22Rv1 (cell line): ENCODE data around the gene EIF2D.

ENCODE experiments used
- H3K27ac ChIP-seq: fragments of 450-650 bp; 2 replicates; pipeline ENCODE4 v1.5.1; 2017
- CTCF ChIP-seq: fragments of 450-650 bp; IDR thresholded peaks from 2 replicates; pipeline ENCODE4 v1.5.1; 2017; ENCODE audit warnings: mild to moderate bottlenecking
- ZFX ChIP-seq: fragments of 450-650 bp; IDR thresholded peaks from 2 replicates; pipeline ENCODE4 v1.6.1; 2017; ENCODE audit warnings: antibody characterized with exemption, borderline replicate concordance

The EIF2D gene

DNA sequence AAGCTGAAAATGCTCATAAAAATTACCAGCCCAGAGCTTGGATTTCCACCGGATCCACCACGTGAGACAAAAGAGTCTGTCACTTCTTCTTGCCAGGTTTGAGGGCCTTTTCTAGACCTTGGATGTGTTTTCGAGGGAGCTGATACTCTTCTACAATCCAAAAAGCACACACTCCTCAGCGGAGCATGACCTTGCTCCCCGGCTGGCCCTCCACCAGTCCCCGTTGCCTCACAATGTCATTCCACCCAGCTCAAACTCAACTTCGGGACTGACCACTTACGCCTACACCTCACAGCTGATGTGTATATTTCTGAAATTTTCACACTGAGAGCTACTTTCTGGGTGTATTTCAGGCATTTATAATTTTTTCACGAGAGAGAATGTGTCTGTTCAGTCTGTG, 20.6 kb downstream of the EIF2D start:
- no peak overlapping the region for H3K27ac ChIP-seq
- TF ChIP-seq ZFX (no peak), CTCF (no peak)

GRCh38 chr1:206591226-206591625, 21.0 kb downstream of the EIF2D start:
- no peak overlapping the region for H3K27ac ChIP-seq
- TF ChIP-seq ZFX (no peak), CTCF (no peak)

DNA sequence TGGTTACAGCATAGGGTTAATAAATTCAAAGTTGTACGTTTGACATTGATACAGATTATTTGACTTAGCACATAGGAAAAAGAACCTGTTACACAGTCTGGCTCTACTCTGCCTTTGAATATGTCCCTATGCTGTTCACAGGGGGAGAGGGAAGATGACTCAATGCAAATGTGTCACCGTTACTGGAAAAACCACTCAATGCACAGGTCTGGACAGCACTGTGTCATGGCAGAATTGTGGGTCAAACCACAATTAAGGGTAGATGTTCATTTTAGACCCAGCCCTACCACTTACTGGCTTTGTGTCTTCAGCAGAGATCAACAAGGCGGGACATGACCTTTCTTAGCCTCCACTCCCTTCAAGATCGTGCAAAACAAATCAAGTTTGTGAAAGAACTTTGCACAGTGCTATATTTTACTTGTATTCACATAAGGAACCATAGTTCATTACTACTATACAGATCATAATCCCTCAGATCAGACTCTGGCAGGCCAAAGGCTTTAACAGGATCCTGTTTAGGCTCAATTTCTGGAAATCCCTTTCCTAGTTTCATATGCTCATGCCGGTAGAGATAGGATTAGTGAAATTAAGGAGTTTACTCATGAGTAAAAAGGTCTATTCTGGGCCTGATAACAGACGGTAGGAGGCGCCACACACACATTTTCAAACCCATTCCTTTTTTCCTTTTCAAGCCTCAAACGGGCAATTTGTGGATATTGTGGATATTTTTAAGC, 22.1 kb downstream of the EIF2D start:
- no peak overlapping the region for H3K27ac ChIP-seq
- no peak for TF ChIP-seq ZFX
- TF ChIP-seq CTCF: peak; percentile 61

GRCh38 chr1:206589206-206589605, 23.1 kb downstream of the EIF2D start:
- no peak overlapping the region for H3K27ac ChIP-seq
- no peak for TF ChIP-seq ZFX
- no peak for TF ChIP-seq CTCF

DNA sequence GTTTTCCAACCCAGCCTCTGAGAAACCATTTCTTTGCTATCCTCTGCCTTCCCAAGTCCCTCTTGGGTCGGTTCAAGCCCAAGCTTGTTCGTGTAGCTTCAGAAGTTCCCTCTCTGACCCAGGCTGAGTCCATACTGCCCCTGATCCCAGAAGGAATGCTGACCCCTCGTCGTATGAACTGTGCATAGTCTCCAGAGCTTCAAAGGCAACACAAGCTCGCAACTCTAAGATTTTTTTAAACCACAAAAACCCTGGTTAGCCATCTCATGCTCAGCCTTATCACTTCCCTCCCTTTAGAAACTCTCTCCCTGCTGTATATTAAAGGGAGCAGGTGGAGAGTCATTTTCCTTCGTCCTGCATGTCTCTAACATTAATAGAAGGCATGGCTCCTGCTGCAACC, 23.8 kb downstream of the EIF2D start:
- H3K27ac ChIP-seq: no peak overlapping the region

DNA sequence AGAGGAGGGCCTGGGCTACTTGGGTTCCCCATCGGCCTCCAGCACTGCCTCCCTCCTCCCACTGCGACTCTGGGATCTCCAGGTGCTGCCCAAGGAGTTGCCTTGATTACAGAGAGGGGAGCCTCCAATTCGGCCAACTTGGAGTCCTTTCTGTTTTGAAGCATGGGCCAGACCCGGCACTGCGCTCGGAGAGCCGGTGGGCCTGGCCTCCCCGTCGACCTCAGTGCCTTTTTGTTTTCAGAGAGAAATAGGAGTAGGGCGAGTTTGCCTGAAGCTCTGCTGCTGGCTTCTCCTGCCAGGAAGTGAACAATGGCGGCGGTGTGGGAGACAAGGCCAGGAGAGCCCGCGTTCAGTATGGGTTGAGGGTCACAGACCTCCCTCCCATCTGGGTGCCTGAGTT, 24.4 kb downstream of the EIF2D start:
- H3K27ac ChIP-seq: no peak overlapping the region
- no peak for TF ChIP-seq CTCF
- no peak for TF ChIP-seq ZFX

More for the DNA sequence above, 23.8 kb downstream of the EIF2D start:
- TF ChIP-seq ZFX (no peak), CTCF (no peak)

GRCh38 chr1:206586501-206587445, 25.5 kb downstream of the EIF2D start:
- no peak overlapping the region for H3K27ac ChIP-seq
- no peak for TF ChIP-seq ZFX
- TF ChIP-seq CTCF: no peak
